ENCODE measurements around the gene PRM2. TPM values are rescaled to one million over a fixed set of nuclear protein-coding genes. Genes with fewer than 3 reads are reported as not detected.

PRM2 gene
- total and polyA plus RNA-seq, 2 donors (not counting 3 experiments of a cell fraction or from before 2014, with no cell fraction given): not detected

DNA sequence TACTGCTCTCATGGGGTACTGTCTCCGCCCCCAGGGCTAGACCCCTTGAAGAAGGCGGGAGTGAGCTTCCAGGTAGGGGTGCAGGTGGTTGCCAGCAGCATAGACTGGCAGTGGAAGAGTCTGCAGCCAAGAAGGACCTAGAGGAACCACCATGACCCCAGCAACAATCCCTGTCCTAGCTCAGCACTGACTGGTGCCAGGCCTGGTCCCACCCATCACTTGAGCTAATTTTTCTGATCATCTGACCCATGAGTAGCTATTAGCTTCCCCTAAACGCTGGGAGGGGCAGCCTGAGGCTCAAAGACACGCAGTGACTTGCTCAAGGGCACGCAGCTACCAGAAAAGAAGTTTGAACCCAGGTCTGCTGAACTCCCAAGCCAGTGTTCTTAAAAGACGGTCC lies 3.8 kb downstream of the PRM2 start:
- CTCF ChIA-PET: interaction anchor here (1.2 kb wide), 1 partner anchor 15 kb away, joined by 3 read pairs; no protein-coding TSS in a partner anchor
- no TSS peak for BruUV-seq (replicated peaks)
- H3K4me2 ChIP-seq (ENCODE audit: insufficient read depth, low read length): no peak overlapping the region
- no peak overlapping the region for H2AFZ ChIP-seq (ENCODE audit: low read depth, low read length)
- H3K79me2 ChIP-seq (ENCODE audit: control insufficient read depth, insufficient read depth, low read length): no peaks in the 10 kb centered on the region
- H3K4me3 ChIP-seq (replicated peaks in 1 of 3; ENCODE audit: insufficient read depth in 1 of 3, low read depth in 1 of 3, low read length in 3 of 3): no peak overlapping the region
- DNase-seq (ENCODE audit: low read depth, low spot score) (no peak), FAIRE-seq (no peak)
- H3K9ac ChIP-seq (replicated peaks; ENCODE audit: extremely low read depth, insufficient read depth, low read length): no peak overlapping the region
- TF ChIP-seq, protein P1, sequence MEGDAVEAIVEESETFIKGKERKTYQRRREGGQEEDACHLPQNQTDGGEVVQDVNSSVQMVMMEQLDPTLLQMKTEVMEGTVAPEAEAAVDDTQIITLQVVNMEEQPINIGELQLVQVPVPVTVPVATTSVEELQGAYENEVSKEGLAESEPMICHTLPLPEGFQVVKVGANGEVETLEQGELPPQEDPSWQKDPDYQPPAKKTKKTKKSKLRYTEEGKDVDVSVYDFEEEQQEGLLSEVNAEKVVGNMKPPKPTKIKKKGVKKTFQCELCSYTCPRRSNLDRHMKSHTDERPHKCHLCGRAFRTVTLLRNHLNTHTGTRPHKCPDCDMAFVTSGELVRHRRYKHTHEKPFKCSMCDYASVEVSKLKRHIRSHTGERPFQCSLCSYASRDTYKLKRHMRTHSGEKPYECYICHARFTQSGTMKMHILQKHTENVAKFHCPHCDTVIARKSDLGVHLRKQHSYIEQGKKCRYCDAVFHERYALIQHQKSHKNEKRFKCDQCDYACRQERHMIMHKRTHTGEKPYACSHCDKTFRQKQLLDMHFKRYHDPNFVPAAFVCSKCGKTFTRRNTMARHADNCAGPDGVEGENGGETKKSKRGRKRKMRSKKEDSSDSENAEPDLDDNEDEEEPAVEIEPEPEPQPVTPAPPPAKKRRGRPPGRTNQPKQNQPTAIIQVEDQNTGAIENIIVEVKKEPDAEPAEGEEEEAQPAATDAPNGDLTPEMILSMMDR (IDR thresholded peaks at IDR 0.05; ENCODE audit: extremely low read depth in 1 of 2, insufficient read depth in 1 of 2, low read depth in 1 of 2, low read length in 2 of 2): no peak
- TF ChIP-seq JUN (IDR thresholded peaks at IDR 0.05; ENCODE audit: borderline replicate concordance, insufficient read depth, insufficient read length, low read depth) (no peak), GATA2 (IDR thresholded peaks at IDR 0.05; ENCODE audit: insufficient read depth, insufficient read length, low read depth, low read length) (no peak), MYC (IDR thresholded peaks at IDR 0.05; ENCODE audit: low read depth, low read length) (no peak), EZH2 (IDR thresholded peaks at IDR 0.05; ENCODE audit: borderline replicate concordance, low read depth, low read length, severe bottlenecking) (no peak), POLR2AphosphoS5 (IDR thresholded peaks at IDR 0.05; ENCODE audit: insufficient read depth, low read depth, low read length) (no peak)
- no peaks in the 10 kb centered on the region for H3K9me1 ChIP-seq (replicated peaks; ENCODE audit: control insufficient read depth, extremely low read depth, insufficient read depth, low read length)
- H3K27ac ChIP-seq (ENCODE audit: insufficient read depth, low read depth, low read length): no peak overlapping the region
- no peaks in the 10 kb centered on the region for H3K27me3 ChIP-seq (ENCODE audit: control insufficient read depth in 2 of 2, insufficient read depth in 2 of 2, low read length in 2 of 2)
- H4K20me1 ChIP-seq (replicated peaks; ENCODE audit: control insufficient read depth, extremely low read depth, insufficient read depth, low read length): no peaks in the 10 kb centered on the region
- dilution Hi-C loops (cut with MboI; ENCODE audit: extremely low pct_ligation_motif_present, low sequenced_read_pairs) (no loop called here), intact Hi-C loops (cut with micrococcal nuclease) (no loop called here)
- H3K4me1 ChIP-seq (ENCODE audit: control insufficient read depth, extremely low read depth, insufficient read depth, low read length): no peaks in the 10 kb centered on the region
- no peaks in the 10 kb centered on the region for H3K36me3 ChIP-seq (ENCODE audit: control insufficient read depth in 2 of 2, extremely low read depth in 1 of 2, insufficient read depth in 2 of 2, low read length in 2 of 2)
- H3K9me3 ChIP-seq (replicated peaks; ENCODE audit: control insufficient read depth, insufficient read depth, low read length): no peaks in the 10 kb centered on the region
- POLR2A ChIA-PET: no interaction called here

Measured in endothelial cell of umbilical vein (primary cell).